Smooth muscle cell (in vitro differentiated cells): Measurements from ENCODE around the gene SLCO4A1. TPM values are rescaled to one million over a fixed set of nuclear protein-coding genes. Genes with fewer than 3 reads are reported as not detected.

Experiments used
- DNase-seq: peaks from one replicate; lab custom pipeline; 2025; ENCODE audit not compliant: unreplicated experiment; lab: John Stamatoyannopoulos, UW
- H2AFZ ChIP-seq: fragments of 200-600 bp; sonication (generic); 2 replicates; pipeline ENCODE4 v1.6.0; 2016; ENCODE audit warnings: antibody characterized with exemption, low read depth, mild to moderate bottlenecking
- H3F3A ChIP-seq: fragments of 200-600 bp; sonication (generic); 2 replicates; pipeline ENCODE4 v1.6.0; 2017; ENCODE audit warnings: antibody characterized with exemption, low read depth
- H3K27ac ChIP-seq: fragments of 200-600 bp; sonication (generic); 2 replicates; pipeline ENCODE4 v1.5.1; 2016; ENCODE audit warnings: low read depth, mild to moderate bottlenecking
- H3K27me3 ChIP-seq: fragments of 200-600 bp; sonication (generic); 2 replicates; pipeline ENCODE4 v1.6.1; 2016; ENCODE audit warnings: low read depth, mild to moderate bottlenecking
- H3K36me3 ChIP-seq: fragments of 200-600 bp; sonication (generic); 2 replicates; pipeline ENCODE4 v1.5.1; 2016; ENCODE audit warnings: low read depth
- H3K4me1 ChIP-seq: fragments of 200-600 bp; sonication (generic); 2 replicates; pipeline ENCODE4 v1.5.1; 2016; ENCODE audit warnings: low read depth
- H3K4me2 ChIP-seq: fragments of 200-600 bp; sonication (generic); 2 replicates; pipeline ENCODE4 v1.6.0; 2016; ENCODE audit warnings: mild to moderate bottlenecking
- H3K4me3 ChIP-seq: fragments of 200-600 bp; sonication (generic); 2 replicates; pipeline ENCODE4 v1.5.1; 2016; ENCODE audit warnings: mild to moderate bottlenecking
- H3K79me2 ChIP-seq: fragments of 200-600 bp; sonication (generic); 2 replicates; pipeline ENCODE4 v1.6.0; 2016; ENCODE audit warnings: low read depth, mild to moderate bottlenecking
- H3K9ac ChIP-seq: fragments of 200-600 bp; sonication (generic); 2 replicates; pipeline ENCODE4 v1.6.0; 2016; ENCODE audit warnings: low read depth
- H3K9me3 ChIP-seq: fragments of 200-600 bp; sonication (generic); replicated peaks from 2 replicates; pipeline ENCODE4 v1.5.1; 2016; ENCODE audit warnings: low read depth
- H4K20me1 ChIP-seq: fragments of 200-600 bp; sonication (generic); 2 replicates; pipeline ENCODE4 v1.6.0; 2016; ENCODE audit warnings: low read depth
- CTCF ChIP-seq: fragments of 200-600 bp; sonication (generic); IDR thresholded peaks from 2 replicates; pipeline ENCODE4 v1.5.1; 2017; ENCODE audit warnings: borderline replicate concordance, mild to moderate bottlenecking, antibody characterized with exemption; ENCODE audit not compliant: insufficient read depth, poor library complexity, severe bottlenecking
- WGBS: methylation state at CpG from one replicate; pipeline ENCODE4 v1.1.7; 2016; ENCODE audit warnings: low lambda C conversion rate; 5-methylcytosine and 5-hydroxymethylcytosine counted together
- polyA plus RNA-seq: library from polyadenylated mRNA; unstranded; fragments of >200 nt; fragmentation: Nextera tagmentation; extraction: Ambion mirVana; gene quantifications from 2 replicates; pipeline ENCODE4 v1.2.1, GENCODE V29; 2016
- total RNA-seq: library from RNA; depleted of rRNA; stranded (reverse); fragments of >200 nt; gene quantifications from 2 replicates; pipeline ENCODE4 v1.2.3, GENCODE V29; 2014

Gene SLCO4A1
- total and polyA plus RNA-seq, 2 experiments from 2014 or later, result 0.81 to 1.4 TPM

DNA sequence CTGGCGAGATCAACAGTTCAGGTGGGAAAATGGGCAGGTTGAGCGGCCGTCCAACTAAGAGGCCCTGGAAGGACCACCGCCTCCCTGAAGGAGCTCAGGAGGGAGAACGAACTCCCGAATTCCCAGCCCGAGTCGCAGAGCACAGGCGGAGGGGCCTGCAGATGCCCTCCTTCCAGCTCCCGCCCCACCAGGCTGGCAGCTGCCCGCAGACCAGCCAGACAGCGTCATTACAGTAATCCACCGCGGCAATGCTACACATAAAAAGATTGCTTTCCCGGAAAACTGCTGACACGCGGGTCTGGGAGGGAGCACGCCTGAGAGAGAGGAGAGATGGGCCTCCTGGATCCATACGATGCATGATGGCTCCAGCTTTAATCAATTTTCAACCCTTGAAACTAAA, 30.5 kb upstream of the SLCO4A1 start:
- no peaks in the 10 kb centered on the region for H3K79me2 ChIP-seq
- no peaks in the 10 kb centered on the region for H3K27me3 ChIP-seq
- no peak overlapping the region for H3K27ac ChIP-seq
- no peak overlapping the region for H3K4me2 ChIP-seq
- no peaks in the 10 kb centered on the region for H3K4me1 ChIP-seq
- DNase-seq, result no peak
- H4K20me1 ChIP-seq, result no peaks in the 10 kb centered on the region
- 86% methylated on average over 19 of the region's 19 CpGs for WGBS
- no peaks in the 10 kb centered on the region for H3K36me3 ChIP-seq
- H3K9ac ChIP-seq, result no peak overlapping the region
- H3K4me3 ChIP-seq, result no peak overlapping the region
- H3F3A ChIP-seq, result no peaks in the 10 kb centered on the region
- H2AFZ ChIP-seq, result no peak overlapping the region
- no peaks in the 10 kb centered on the region for H3K9me3 ChIP-seq
- TF ChIP-seq CTCF, result no peak

DNA sequence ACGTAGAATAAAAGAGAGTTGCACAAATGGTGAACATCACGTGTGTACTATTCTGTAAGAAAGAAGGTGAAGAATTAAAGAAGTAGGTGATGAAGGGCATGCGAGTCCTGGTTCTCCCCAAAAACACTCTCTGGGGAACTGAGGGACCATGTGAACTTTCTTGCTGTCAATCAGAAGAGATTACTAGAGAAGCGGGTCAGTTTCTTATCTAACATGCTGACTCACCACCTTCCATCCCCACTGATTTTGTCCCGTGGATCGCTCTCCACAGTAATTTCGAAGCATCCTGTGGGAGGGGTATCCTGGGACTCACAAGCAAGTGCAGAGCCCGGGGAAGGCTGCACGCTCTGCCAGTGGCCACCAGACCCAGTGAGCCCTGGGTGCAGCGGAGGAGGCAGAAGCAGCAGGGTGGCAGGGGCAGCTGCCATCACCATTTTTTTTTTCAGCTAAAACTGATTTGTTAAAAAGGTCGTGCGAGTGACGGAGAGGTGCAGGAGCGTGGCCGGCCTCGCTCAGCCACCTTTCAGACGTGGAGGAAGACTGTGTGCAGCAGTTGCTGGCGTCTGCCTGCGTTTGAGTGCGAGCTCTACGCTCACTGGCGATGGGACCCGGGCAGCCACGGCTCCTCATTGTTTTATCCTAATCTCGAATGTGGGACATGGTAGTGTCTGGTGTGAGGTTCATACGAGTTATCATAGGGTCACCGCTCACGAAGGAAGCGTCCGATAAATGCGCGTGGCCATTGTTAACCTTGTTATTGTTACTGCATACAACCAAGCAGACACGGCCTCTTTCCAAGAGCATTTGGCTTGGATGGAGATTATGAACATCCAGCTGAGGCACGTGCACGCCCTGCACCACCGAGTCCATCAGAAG, 28.0 kb upstream of the SLCO4A1 start:
- no peaks in the 10 kb centered on the region for H3K36me3 ChIP-seq
- no peaks in the 10 kb centered on the region for H3K27me3 ChIP-seq
- DNase-seq, result no peak
- no peak overlapping the region for H3K27ac ChIP-seq
- no peak for TF ChIP-seq CTCF
- no peaks in the 10 kb centered on the region for H3K79me2 ChIP-seq
- WGBS, result 85% methylated on average over 36 of the region's 36 CpGs
- no peaks in the 10 kb centered on the region for H4K20me1 ChIP-seq
- no peak overlapping the region for H3K4me2 ChIP-seq
- H3K9me3 ChIP-seq, result no peaks in the 10 kb centered on the region
- H3K4me1 ChIP-seq, result peaks cover 6% of the 10 kb centered on the region
- no peak overlapping the region for H2AFZ ChIP-seq
- H3F3A ChIP-seq, result no peaks in the 10 kb centered on the region
- no peak overlapping the region for H3K4me3 ChIP-seq
- H3K9ac ChIP-seq, result no peak overlapping the region

DNA sequence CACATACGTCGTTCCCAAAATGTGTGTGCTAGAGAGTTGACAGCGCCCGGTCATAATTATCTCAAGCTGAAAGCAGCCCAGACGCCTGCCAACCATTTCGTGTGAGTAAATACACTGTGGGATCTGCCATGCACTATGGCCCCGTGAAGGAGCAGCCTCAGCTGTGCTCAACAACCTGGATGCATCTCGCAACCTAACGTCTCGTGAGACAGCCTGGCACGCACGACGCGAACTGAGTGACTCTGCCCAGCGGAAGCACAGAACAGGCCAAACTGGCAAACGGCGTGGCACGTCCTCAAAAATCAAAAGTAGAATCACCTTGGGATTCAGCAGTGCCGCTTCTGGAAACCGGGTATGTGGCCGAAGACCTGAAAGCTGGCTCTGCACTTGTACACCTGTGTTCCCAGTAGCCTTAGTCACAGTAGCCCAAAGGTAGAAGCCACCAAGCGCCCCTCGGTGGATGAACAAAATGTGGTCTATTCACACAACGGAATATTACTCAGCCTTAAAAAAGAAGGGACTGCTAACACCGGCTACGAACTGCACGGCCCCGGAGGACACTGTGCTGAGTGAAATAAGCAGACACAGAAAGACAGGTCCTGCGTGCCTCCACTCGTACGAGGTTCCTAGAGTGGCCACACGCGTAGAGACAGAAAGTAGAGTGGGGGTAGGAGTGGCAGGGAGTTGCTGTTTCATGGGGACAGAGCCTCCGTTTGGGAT, 27.2 kb upstream of the SLCO4A1 start:
- Histone ChIP-seq H2AFZ (no peak overlapping the region), H3K4me2 (no peak overlapping the region), H3K4me1 (peaks cover 7% of the 10 kb centered on the region), H3K36me3 (no peaks in the 10 kb centered on the region), H3K27me3 (no peaks in the 10 kb centered on the region), H4K20me1 (no peaks in the 10 kb centered on the region), H3K4me3 (no peak overlapping the region), H3K9me3 (no peaks in the 10 kb centered on the region), H3F3A (no peaks in the 10 kb centered on the region), H3K27ac (no peak overlapping the region), H3K9ac (no peak overlapping the region), H3K79me2 (no peaks in the 10 kb centered on the region)
- no peak for DNase-seq
- TF ChIP-seq CTCF, result no peak
- WGBS, result 94% methylated on average over 34 of the region's 34 CpGs
